HepG2 (cell line): Measurements from ENCODE around the gene VAV2. TPM values are rescaled to one million over a fixed set of nuclear protein-coding genes. Genes with fewer than 3 reads are reported as not detected.

Source experiments
- ATAC-seq: fragments of 200-7000 bp; cut with Tn5 transposase; 3 replicates; pipeline ENCODE4 v1.9.1; 2020; ENCODE audit warnings: mild to moderate bottlenecking, moderate library complexity
- BruUV-seq: library from RNA; stranded (reverse); fragments of 400-500 nt; replicated peaks from 2 replicates; lab custom pipeline; 2021; lab: Mats Ljungman, UMichigan
- CTCF ChIA-PET: fragments of 300-600 bp; formaldehyde crosslinking; extraction: SDS; loops from one replicate; lab custom pipeline; 2021; ENCODE audit warnings: low total read pairs, inconsistent platforms, low intra/inter-chr PET ratio; lab: Yijun Ruan, JAX
- POLR2A ChIA-PET: fragments of 350-600 bp; sonication (Branson Sonifier 250); formaldehyde crosslinking; loops from one replicate; lab custom pipeline; 2020; ENCODE audit warnings: antibody characterized with exemption, inconsistent platforms; lab: Yijun Ruan, JAX
- DNase-seq: peaks from one replicate; pipeline ENCODE4 v3.0.0-alpha.2; 2015; ENCODE audit warnings: low spot score
- FAIRE-seq: peaks from 3 replicates; lab custom pipeline; 2011; peaks lifted over from hg19 to GRCh38; lab: Jason Lieb, UNC
- H2AFZ ChIP-seq: one replicate; pipeline ENCODE4 v1.6.1; 2011; ENCODE audit warnings: low read length, inconsistent platforms
- H3K27ac ChIP-seq: fragments of 300-600 bp; 3 replicates; pipeline ENCODE4 v1.8.0; 2011; ENCODE audit warnings: mixed run types, mild to moderate bottlenecking, mixed read lengths, low read length, inconsistent platforms; ENCODE audit not compliant: insufficient read depth; ENCODE audit errors: extremely low read length
- H3K27me3 ChIP-seq, 2 experiments: fragments of 200-600 bp in 1 of 2; 2 replicates in 1 of 2; 3 replicates in 1 of 2; pipeline versions ENCODE4 v1.6.0 to v1.8.0; 2011; ENCODE audit warnings: low read length in 2 of 2, mild to moderate bottlenecking in 2 of 2, moderate library complexity in 2 of 2, inconsistent platforms in 1 of 2; ENCODE audit not compliant: insufficient read depth in 2 of 2, control insufficient read depth in 1 of 2
- H3K36me3 ChIP-seq, 2 experiments: fragments of 200-600 bp in 1 of 2; replicated peaks in 1 of 2; 2 replicates in 1 of 2; 3 replicates in 1 of 2; pipeline versions ENCODE4 v1.5.1 to v1.8.0; 2011; ENCODE audit warnings: low read length in 2 of 2, inconsistent platforms in 1 of 2; ENCODE audit not compliant: insufficient read depth in 2 of 2, control insufficient read depth in 1 of 2
- H3K4me1 ChIP-seq: 2 replicates; pipeline ENCODE4 v1.5.1; 2012; ENCODE audit warnings: low read length, inconsistent platforms; ENCODE audit not compliant: insufficient read depth
- H3K4me2 ChIP-seq: 2 replicates; pipeline ENCODE4 v1.6.0; 2011; ENCODE audit warnings: low read depth, low read length, inconsistent platforms
- H3K4me3 ChIP-seq, 3 experiments: fragments of 200-600 bp in 1 of 3; sonication (generic), shearing (Covaris generic) in 1 of 3; replicated peaks in 1 of 3; 2 replicates each; pipeline ENCODE4 v1.5.1; 2011 to 2016; ENCODE audit warnings: low read length in 3 of 3, inconsistent platforms in 2 of 3, low read depth in 2 of 3, mild to moderate bottlenecking in 2 of 3, control low read depth in 1 of 3, mixed read lengths in 1 of 3; ENCODE audit not compliant: insufficient read depth in 1 of 3
- H3K79me2 ChIP-seq: one replicate; pipeline ENCODE4 v1.6.1; 2011; ENCODE audit warnings: low read length, inconsistent platforms; ENCODE audit not compliant: insufficient read depth
- H3K9ac ChIP-seq: 2 replicates; pipeline ENCODE4 v1.6.0; 2011; ENCODE audit warnings: mild to moderate bottlenecking, low read depth, low read length, inconsistent platforms; ENCODE audit not compliant: insufficient read depth
- H3K9me3 ChIP-seq: 2 replicates; pipeline ENCODE4 v1.5.1; 2012; ENCODE audit warnings: mild to moderate bottlenecking, low read length
- H4K20me1 ChIP-seq: 2 replicates; pipeline ENCODE4 v1.6.0; 2011; ENCODE audit warnings: inconsistent platforms, mild to moderate bottlenecking, low read length, moderate library complexity; ENCODE audit not compliant: insufficient read depth
- AFF4 ChIP-seq: sonication (generic); formaldehyde crosslinking; IDR thresholded peaks from 2 replicates; pipeline ENCODE4 v1.4.0; 2020; ENCODE audit warnings: missing genetic modification reagents
- CREB3 ChIP-seq: sonication (generic); formaldehyde crosslinking; IDR thresholded peaks from 2 replicates; pipeline ENCODE4 v1.5.0; 2020; ENCODE audit warnings: missing genetic modification reagents
- GPN1 ChIP-seq: sonication (generic); formaldehyde crosslinking; IDR thresholded peaks from 2 replicates; pipeline ENCODE4 v1.5.1; 2020; ENCODE audit warnings: missing genetic modification reagents, borderline replicate concordance
- IRF2 ChIP-seq: IDR thresholded peaks from 2 replicates; pipeline ENCODE4 v1.6.1; 2018; ENCODE audit warnings: missing genetic modification reagents, missing compliant biosample characterization
- KDM4B ChIP-seq: sonication (generic); formaldehyde crosslinking; IDR thresholded peaks from 2 replicates; pipeline ENCODE4 v1.4.0; 2020; ENCODE audit warnings: missing genetic modification reagents
- RORA ChIP-seq: sonication (generic); formaldehyde crosslinking; IDR thresholded peaks from 2 replicates; pipeline ENCODE4 v1.5.0; 2020; ENCODE audit warnings: mild to moderate bottlenecking, missing genetic modification reagents, moderate library complexity
- SIN3A ChIP-seq: IDR thresholded peaks from 2 replicates; pipeline ENCODE4 v1.6.1; 2011; ENCODE audit warnings: low read depth, mild to moderate bottlenecking, control low read depth, low read length, borderline replicate concordance
- SPEN ChIP-seq: sonication (generic); formaldehyde crosslinking; IDR thresholded peaks from 2 replicates; pipeline ENCODE4 v1.5.1; 2020; ENCODE audit warnings: low read depth, mild to moderate bottlenecking, missing genetic modification reagents
- ZBTB42 ChIP-seq: sonication (generic); formaldehyde crosslinking; IDR thresholded peaks from 2 replicates; pipeline ENCODE4 v1.5.0; 2020; ENCODE audit warnings: mild to moderate bottlenecking, missing genetic modification reagents
- ZFP36L1 ChIP-seq: sonication (generic); formaldehyde crosslinking; IDR thresholded peaks from 2 replicates; pipeline ENCODE4 v1.8.0; 2022; ENCODE audit warnings: mild to moderate bottlenecking, missing genetic modification reagents, moderate library complexity
- ZNF737 ChIP-seq: sonication (generic); formaldehyde crosslinking; IDR thresholded peaks from 2 replicates; pipeline ENCODE4 v1.5.0; 2020; ENCODE audit warnings: missing genetic modification reagents, mild to moderate bottlenecking, borderline replicate concordance
- WGBS: methylation state at CpG from one replicate; pipeline ENCODE4 v1.1.6; 2017; ENCODE audit warnings: low lambda C conversion rate; 5-methylcytosine and 5-hydroxymethylcytosine counted together
- in situ Hi-C: cut with HindIII; loops from 2 replicates; pipeline ENCODE4 v1.10.0; 2017; ENCODE audit warnings: low pct_unique_long_range_greater_than_20kb; ENCODE audit not compliant: extremely low pct_ligation_motif_present
- intact Hi-C: fragments of 100-400 bp; cut with micrococcal nuclease; formaldehyde crosslinking; loops from one replicate; pipeline ENCODE4 v1.10.0; 2022; ENCODE audit not compliant: unreplicated experiment
- polyA plus RNA-seq, 8 experiments: library from polyadenylated mRNA; depleted of rRNA in 3 of 8; stranded (reverse) in 7 of 8; unstranded in 1 of 8; fragments of >200 nt; fragmentation: Illumina TruSeq in 4 of 8; extraction: Trizol in 4 of 8; gene quantifications; 2 replicates each; pipeline versions ENCODE4 v1.2.1 to v1.2.3, GENCODE V29; 2011 to 2016; ENCODE audit warnings: low read depth in 4 of 8, missing spikeins in 1 of 8, mixed read lengths in 1 of 8; ENCODE audit not compliant: insufficient read depth in 1 of 8
- total RNA-seq, 5 experiments: library from RNA; depleted of rRNA; stranded (reverse); fragments of >200 nt; fragmentation: Illumina TruSeq; extraction: Trizol; gene quantifications; 2 replicates each; pipeline ENCODE4 v1.2.3, GENCODE V29; 2016; ENCODE audit warnings: low read depth in 1 of 5
- TF ChIP-seq, protein P1 (sequence below): sonication (generic); formaldehyde crosslinking; IDR thresholded peaks from 2 replicates; pipeline ENCODE4 v1.5.1; 2020; ENCODE audit warnings: mild to moderate bottlenecking, missing genetic modification reagents, moderate library complexity

The VAV2 gene
- total and polyA plus RNA-seq, 2 of the 13 experiments (the other 11 are each of a cell fraction or from before 2014, with no cell fraction given): 22.5 to 22.9 TPM

DNA sequence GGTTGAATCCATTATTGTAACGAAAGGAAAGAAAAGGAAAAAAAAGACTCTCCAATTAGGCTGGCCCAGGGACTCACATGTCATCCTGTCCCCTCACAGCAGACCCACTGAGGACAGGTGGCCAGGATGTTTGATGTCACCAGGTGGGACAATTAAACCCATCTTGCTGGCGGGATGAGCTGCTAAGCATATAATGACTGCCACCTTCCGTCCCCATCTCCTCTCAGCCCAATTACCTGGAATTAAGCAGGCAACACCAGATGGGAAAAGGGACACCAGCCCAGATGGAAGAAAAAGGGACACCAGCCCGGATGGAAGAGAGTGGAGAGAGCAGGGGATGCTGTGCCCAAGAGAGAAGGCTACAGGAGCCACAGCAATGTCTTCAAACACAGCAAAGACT, 137.4 kb downstream of the VAV2 start:
- no peaks in the 10 kb centered on the region for H3K27me3 ChIP-seq
- peaks cover 38% of the 10 kb centered on the region; the same call in 1 of the 2 replicates for H4K20me1 ChIP-seq
- no peak for FAIRE-seq
- no peak for DNase-seq
- H3K4me2 ChIP-seq: no peak overlapping the region
- peaks cover 18 to 44% of the 10 kb centered on the region in 2 experiments; a peak in 4 of 5 replicates for H3K36me3 ChIP-seq
- no peak overlapping the region for H2AFZ ChIP-seq
- H3K79me2 ChIP-seq: peaks cover 15% of the 10 kb centered on the region
- WGBS: 96% methylated on average over 4 of the region's 4 CpGs
- H3K4me1 ChIP-seq: peaks cover 26% of the 10 kb centered on the region
- no peak overlapping the region for H3K4me3 ChIP-seq
- POLR2A ChIA-PET: no interaction called here
- H3K9ac ChIP-seq: no peak overlapping the region
- BruUV-seq: no TSS peak
- intact Hi-C loops (no loop called here), in situ Hi-C loops (no loop called here)
- H3K9me3 ChIP-seq: no peaks in the 10 kb centered on the region
- CTCF ChIA-PET: no interaction called here
- ATAC-seq: no peak
- H3K27ac ChIP-seq: no peak overlapping the region
- TF ChIP-seq GPN1 (CRISPR knock-in tag) (no peak), SIN3A (no peak), IRF2 (CRISPR knock-in tag) (no peak), SPEN (no peak), AFF4 (CRISPR knock-in tag) (no peak), KDM4B (CRISPR knock-in tag) (no peak), ZNF737 (CRISPR knock-in tag) (no peak), ZFP36L1 (CRISPR knock-in tag) (no peak), RORA (CRISPR knock-in tag) (no peak), ZBTB42 (no peak), CREB3 (CRISPR knock-in tag) (no peak)
- TF ChIP-seq, protein P1, sequence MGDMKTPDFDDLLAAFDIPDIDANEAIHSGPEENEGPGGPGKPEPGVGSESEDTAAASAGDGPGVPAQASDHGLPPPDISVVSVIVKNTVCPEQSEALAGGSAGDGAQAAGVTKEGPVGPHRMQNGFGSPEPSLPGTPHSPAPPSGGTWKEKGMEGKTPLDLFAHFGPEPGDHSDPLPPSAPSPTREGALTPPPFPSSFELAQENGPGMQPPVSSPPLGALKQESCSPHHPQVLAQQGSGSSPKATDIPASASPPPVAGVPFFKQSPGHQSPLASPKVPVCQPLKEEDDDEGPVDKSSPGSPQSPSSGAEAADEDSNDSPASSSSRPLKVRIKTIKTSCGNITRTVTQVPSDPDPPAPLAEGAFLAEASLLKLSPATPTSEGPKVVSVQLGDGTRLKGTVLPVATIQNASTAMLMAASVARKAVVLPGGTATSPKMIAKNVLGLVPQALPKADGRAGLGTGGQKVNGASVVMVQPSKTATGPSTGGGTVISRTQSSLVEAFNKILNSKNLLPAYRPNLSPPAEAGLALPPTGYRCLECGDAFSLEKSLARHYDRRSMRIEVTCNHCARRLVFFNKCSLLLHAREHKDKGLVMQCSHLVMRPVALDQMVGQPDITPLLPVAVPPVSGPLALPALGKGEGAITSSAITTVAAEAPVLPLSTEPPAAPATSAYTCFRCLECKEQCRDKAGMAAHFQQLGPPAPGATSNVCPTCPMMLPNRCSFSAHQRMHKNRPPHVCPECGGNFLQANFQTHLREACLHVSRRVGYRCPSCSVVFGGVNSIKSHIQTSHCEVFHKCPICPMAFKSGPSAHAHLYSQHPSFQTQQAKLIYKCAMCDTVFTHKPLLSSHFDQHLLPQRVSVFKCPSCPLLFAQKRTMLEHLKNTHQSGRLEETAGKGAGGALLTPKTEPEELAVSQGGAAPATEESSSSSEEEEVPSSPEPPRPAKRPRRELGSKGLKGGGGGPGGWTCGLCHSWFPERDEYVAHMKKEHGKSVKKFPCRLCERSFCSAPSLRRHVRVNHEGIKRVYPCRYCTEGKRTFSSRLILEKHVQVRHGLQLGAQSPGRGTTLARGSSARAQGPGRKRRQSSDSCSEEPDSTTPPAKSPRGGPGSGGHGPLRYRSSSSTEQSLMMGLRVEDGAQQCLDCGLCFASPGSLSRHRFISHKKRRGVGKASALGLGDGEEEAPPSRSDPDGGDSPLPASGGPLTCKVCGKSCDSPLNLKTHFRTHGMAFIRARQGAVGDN: no peak
